Measurements from ENCODE around the gene RAB3B.
"Not testable (repeated sequence)": the region's sequence is repeated elsewhere in the genome, so short reads cannot be mapped to it uniquely, and the experiment has no call there.

RAB3B gene

DNA sequence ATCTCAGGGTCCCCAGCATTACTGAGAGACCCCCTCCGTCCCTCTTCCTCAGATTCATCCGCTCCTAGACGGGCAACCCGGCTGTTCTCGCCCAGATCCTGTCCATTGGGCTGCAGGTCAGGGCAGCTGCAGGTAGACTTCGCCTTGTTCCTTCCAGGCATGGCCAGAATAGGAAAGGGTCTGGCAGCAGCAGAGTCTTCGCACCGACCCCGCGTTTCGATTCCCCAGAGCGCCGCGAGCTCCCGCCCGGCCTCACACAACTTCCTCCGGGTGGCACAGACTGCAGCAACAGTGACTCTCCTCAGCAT, 112.2 kb downstream of the RAB3B start:
- Histone ChIP-seq H2AFZ (ENCODE audit: low read depth) (peak overlapping the region; percentile 78), H3K27me3 (ENCODE audit: insufficient read depth, low read depth) (no peaks in the 10 kb centered on the region), H3K27ac (peak overlapping the region; percentile 88), H3K4me1 (ENCODE audit: low read depth, poor library complexity, severe bottlenecking) (peaks cover 39% of the 10 kb centered on the region), H3K4me2 (peak overlapping the region; percentile 90), H3K79me2 (ENCODE audit: insufficient read depth, low read depth) (peaks cover 51% of the 10 kb centered on the region), H3K36me3 (ENCODE audit: insufficient read depth) (no peaks in the 10 kb centered on the region), H4K20me1 (ENCODE audit: insufficient read depth) (no peaks in the 10 kb centered on the region), H3K9ac (peak overlapping the region; percentile 95), H3K4me3 (IDR thresholded peaks at IDR 0.05; ENCODE audit: insufficient read depth, low read depth, low read length) (peak overlapping the region; percentile 98)
- TF ChIP-seq, protein P1, sequence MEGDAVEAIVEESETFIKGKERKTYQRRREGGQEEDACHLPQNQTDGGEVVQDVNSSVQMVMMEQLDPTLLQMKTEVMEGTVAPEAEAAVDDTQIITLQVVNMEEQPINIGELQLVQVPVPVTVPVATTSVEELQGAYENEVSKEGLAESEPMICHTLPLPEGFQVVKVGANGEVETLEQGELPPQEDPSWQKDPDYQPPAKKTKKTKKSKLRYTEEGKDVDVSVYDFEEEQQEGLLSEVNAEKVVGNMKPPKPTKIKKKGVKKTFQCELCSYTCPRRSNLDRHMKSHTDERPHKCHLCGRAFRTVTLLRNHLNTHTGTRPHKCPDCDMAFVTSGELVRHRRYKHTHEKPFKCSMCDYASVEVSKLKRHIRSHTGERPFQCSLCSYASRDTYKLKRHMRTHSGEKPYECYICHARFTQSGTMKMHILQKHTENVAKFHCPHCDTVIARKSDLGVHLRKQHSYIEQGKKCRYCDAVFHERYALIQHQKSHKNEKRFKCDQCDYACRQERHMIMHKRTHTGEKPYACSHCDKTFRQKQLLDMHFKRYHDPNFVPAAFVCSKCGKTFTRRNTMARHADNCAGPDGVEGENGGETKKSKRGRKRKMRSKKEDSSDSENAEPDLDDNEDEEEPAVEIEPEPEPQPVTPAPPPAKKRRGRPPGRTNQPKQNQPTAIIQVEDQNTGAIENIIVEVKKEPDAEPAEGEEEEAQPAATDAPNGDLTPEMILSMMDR (conservative IDR thresholded peaks at IDR 0.05; ENCODE audit: low read depth, low read length): no peak

DNA sequence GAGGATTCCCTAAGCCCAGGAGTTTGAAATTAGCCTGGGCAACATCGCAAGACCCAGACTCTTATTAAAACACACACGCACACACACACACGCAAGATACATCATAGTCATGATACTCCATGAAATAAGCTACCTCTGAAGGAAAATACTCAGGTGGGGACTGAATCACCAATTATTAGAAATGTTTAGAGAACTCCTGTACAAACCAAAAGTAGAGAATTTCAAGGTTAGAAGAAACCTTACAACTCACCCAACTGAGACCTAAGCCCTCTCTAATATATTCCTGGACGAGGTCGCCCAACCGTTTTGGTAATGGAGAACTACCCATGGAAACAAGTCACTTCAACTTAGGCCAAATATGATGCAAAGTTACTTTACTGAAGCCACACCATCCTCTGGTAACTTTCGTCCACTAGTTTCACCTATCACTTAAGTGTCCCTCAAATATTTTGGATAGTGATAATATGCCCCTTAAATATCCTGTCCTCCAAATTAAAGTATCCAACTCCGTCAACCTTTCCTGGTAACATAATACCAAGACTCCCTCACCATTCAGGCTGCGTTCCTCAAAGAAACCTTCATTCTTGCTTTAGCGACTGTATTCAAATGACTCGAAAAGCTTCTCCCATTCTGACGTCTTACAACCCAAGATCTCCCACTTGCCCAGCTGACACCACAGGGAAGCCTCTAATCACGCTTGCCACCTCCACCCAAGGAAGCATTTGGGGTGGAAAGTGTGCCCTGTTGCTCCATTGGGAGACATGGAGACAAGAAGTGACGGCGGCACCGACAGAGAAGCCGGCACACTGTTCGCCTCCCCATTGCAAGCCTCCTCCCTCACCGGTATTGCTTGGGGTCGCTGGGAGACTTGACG, 112.8 kb downstream of the RAB3B start:
- Histone ChIP-seq H3K4me1 (ENCODE audit: low read depth, poor library complexity, severe bottlenecking) (peaks cover 42% of the 10 kb centered on the region), H3K4me2 (peak overlapping the region; percentile 90), H3K4me3 (IDR thresholded peaks at IDR 0.05; ENCODE audit: insufficient read depth, low read depth, low read length) (peak overlapping the region; percentile 98), H3K79me2 (ENCODE audit: insufficient read depth, low read depth) (peaks cover 56% of the 10 kb centered on the region), H4K20me1 (ENCODE audit: insufficient read depth) (peaks cover 4% of the 10 kb centered on the region; the same call in 1 of the 2 replicates), H3K9ac (peak overlapping the region; percentile 95), H3K27ac (peak overlapping the region; percentile 88), H3K36me3 (ENCODE audit: insufficient read depth) (no peaks in the 10 kb centered on the region), H2AFZ (ENCODE audit: low read depth) (peak overlapping the region; percentile 78), H3K27me3 (ENCODE audit: insufficient read depth, low read depth) (no peaks in the 10 kb centered on the region)
- TF ChIP-seq, protein P1 (conservative IDR thresholded peaks at IDR 0.05; ENCODE audit: low read depth, low read length): no peak

DNA sequence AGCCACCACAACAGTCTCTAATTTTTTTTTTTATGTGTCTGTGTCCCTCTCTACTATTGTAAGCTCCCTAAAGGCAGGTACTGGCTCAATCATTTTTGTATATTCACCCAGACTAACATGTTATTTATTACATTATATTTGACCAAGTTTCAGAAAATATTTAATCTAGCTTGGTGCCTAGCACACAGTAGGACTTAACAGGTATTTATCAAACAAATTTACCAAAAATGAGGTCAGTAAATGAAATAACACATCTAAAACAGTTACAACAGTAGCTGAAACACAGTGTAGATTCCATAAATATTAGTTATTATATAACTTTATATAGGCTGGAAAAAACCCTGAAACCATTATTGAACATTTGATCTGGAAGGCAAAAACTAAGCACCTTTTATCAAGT, 114.7 kb downstream of the RAB3B start:
- Histone ChIP-seq H2AFZ (ENCODE audit: low read depth) (no peak overlapping the region), H3K79me2 (ENCODE audit: insufficient read depth, low read depth) (peaks cover 75% of the 10 kb centered on the region), H3K27ac (no peak overlapping the region), H3K9ac (no peak overlapping the region), H3K4me3 (IDR thresholded peaks at IDR 0.05; ENCODE audit: insufficient read depth, low read depth, low read length) (no peak overlapping the region), H4K20me1 (ENCODE audit: insufficient read depth) (peaks cover 6% of the 10 kb centered on the region; the same call in 1 of the 2 replicates), H3K36me3 (ENCODE audit: insufficient read depth) (no peaks in the 10 kb centered on the region), H3K4me2 (peak overlapping the region; percentile 90; the same call in 1 of the 2 replicates), H3K27me3 (ENCODE audit: insufficient read depth, low read depth) (no peaks in the 10 kb centered on the region), H3K4me1 (ENCODE audit: low read depth, poor library complexity, severe bottlenecking) (peaks cover 60% of the 10 kb centered on the region)
- TF ChIP-seq, protein P1 (conservative IDR thresholded peaks at IDR 0.05; ENCODE audit: low read depth, low read length): no peak

DNA sequence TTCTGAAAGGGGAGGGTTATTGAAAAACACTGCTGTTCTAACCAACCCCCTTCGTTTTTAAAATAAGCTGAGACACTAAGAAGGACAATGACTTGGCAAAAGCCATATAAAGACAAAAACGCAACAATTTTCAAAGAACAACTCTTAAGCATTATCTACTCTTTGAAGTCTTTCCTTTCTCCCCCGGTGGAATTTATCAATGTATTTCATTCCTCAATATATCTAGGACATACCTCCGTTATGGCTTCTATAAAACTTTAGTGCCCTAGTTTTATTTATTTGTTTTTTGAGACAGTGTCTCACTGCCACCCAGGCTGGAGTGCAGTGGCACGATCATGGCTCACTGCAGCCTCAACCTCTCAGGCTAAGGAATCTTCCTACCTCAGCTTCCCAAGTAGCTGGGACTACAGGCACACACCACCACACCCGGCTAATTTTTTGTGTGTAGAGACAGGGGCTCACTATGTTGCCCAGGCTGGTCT, 115.2 kb downstream of the RAB3B start:
- Histone ChIP-seq H4K20me1 (ENCODE audit: insufficient read depth) (peaks cover 8% of the 10 kb centered on the region; the same call in 1 of the 2 replicates), H3K9ac (no peak overlapping the region), H3K36me3 (ENCODE audit: insufficient read depth) (no peaks in the 10 kb centered on the region), H3K4me3 (IDR thresholded peaks at IDR 0.05; ENCODE audit: insufficient read depth, low read depth, low read length) (no peak overlapping the region), H3K4me2 (peak overlapping the region; percentile 90; the same call in 1 of the 2 replicates), H3K27me3 (ENCODE audit: insufficient read depth, low read depth) (no peaks in the 10 kb centered on the region), H2AFZ (ENCODE audit: low read depth) (no peak overlapping the region), H3K4me1 (ENCODE audit: low read depth, poor library complexity, severe bottlenecking) (peaks cover 62% of the 10 kb centered on the region), H3K27ac (no peak overlapping the region), H3K79me2 (ENCODE audit: insufficient read depth, low read depth) (peaks cover 78% of the 10 kb centered on the region)
- TF ChIP-seq, protein P1 (conservative IDR thresholded peaks at IDR 0.05; ENCODE audit: low read depth, low read length): no peak

DNA sequence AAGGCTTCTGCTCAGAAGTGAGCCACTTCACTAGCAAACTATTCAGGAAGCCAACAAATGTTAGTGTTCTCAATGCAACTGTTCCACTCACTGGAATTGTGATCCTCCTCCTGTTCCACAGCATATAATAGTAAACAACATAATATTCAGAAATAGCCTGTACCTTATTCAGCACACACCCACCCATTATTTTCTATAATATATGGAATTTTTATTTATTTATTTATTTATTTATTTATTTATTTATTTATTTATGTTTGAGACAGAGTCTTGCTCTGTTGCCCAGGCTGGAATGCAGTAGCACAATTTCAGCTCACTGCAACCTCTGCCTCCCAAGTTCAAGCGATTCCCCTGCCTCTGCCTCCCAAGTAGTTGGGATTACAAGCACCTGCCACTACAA, 117.2 kb downstream of the RAB3B start:
- H3K4me1 ChIP-seq (ENCODE audit: low read depth, poor library complexity, severe bottlenecking): peaks cover 62% of the 10 kb centered on the region

More for the DNA sequence above, 117.2 kb downstream of the RAB3B start:
- H3K4me3 ChIP-seq (IDR thresholded peaks at IDR 0.05; ENCODE audit: insufficient read depth, low read depth, low read length); H4K20me1 ChIP-seq (ENCODE audit: insufficient read depth); H3K27me3 ChIP-seq (ENCODE audit: insufficient read depth, low read depth); H3K27ac ChIP-seq; H3K36me3 ChIP-seq (ENCODE audit: insufficient read depth); H3K9ac ChIP-seq; H2AFZ ChIP-seq (ENCODE audit: low read depth); H3K4me2 ChIP-seq: not testable (repeated sequence)
- H3K79me2 ChIP-seq (ENCODE audit: insufficient read depth, low read depth): peaks cover 97% of the 10 kb centered on the region

Data from KMS-11 (cell line).